Sigmoid colon (tissue), 4 donors: ENCODE data around the gene EMP2.

ENCODE experiments used
- EP300 ChIP-seq, 4 donors: sonication (generic); formaldehyde crosslinking; IDR thresholded peaks; one replicate each; pipeline ENCODE4 v1.6.1; 2017; ENCODE audit warnings: antibody characterized with exemption in 4 of 4
- POLR2A ChIP-seq, 2 donors: fragments of 450-650 bp; IDR thresholded peaks; one replicate each; pipeline ENCODE4 v1.6.1; 2016; ENCODE audit warnings: antibody characterized with exemption in 2 of 2, mild to moderate bottlenecking in 2 of 2, moderate library complexity in 2 of 2
- TF ChIP-seq, protein P1 (sequence below), 4 experiments: fragments of 450-650 bp in 3 of 4; fragments of 200-600 bp in 1 of 4; IDR thresholded peaks; one replicate each; pipeline ENCODE4 v1.5.1; 2016 to 2019; ENCODE audit warnings: antibody characterized with exemption in 4 of 4, mild to moderate bottlenecking in 3 of 4, moderate library complexity in 2 of 4

GRCh38 chr16:10624527-10624926 is 44.1 kb upstream of the EMP2 start:
- TF ChIP-seq, protein P1, sequence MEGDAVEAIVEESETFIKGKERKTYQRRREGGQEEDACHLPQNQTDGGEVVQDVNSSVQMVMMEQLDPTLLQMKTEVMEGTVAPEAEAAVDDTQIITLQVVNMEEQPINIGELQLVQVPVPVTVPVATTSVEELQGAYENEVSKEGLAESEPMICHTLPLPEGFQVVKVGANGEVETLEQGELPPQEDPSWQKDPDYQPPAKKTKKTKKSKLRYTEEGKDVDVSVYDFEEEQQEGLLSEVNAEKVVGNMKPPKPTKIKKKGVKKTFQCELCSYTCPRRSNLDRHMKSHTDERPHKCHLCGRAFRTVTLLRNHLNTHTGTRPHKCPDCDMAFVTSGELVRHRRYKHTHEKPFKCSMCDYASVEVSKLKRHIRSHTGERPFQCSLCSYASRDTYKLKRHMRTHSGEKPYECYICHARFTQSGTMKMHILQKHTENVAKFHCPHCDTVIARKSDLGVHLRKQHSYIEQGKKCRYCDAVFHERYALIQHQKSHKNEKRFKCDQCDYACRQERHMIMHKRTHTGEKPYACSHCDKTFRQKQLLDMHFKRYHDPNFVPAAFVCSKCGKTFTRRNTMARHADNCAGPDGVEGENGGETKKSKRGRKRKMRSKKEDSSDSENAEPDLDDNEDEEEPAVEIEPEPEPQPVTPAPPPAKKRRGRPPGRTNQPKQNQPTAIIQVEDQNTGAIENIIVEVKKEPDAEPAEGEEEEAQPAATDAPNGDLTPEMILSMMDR (IDR thresholded peaks at IDR 0.05), result no peak
- no peak for TF ChIP-seq POLR2A (IDR thresholded peaks at IDR 0.05)
- no peak for TF ChIP-seq EP300 (IDR thresholded peaks at IDR 0.05)
